Measurements from ENCODE around the gene DNAH3.

DNA sequence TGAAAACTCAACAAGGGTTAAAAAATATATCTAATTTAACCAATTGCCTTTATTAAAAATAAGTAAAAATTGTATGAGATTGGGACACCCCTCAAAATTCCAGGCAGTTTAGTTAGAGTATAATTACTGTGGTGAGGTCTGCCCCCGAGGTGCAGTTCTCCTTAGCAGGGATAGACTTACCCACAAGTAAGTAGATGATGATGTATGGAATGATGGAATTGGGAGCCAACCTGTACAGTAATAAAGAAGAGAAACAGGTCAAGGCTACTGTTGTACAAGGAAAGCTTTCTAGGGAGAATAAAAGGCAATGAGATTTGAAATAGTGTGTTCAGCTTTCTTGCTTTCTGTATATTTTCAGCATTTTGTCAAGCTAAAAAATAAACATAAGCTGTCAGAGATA is 9.6 kb upstream of the DNAH3 start:
- TF ChIP-seq POLR2A (IDR thresholded peaks at IDR 0.05; ENCODE audit: low read length) (no peak), GATA1 (IDR thresholded peaks at IDR 0.05; ENCODE audit: low read depth, low read length) (no peak)

All from erythroblast (primary cell).